GM19238 (cell line): ENCODE measurements around the gene ATP9B.
"Not testable (repeated sequence)": the region's sequence is repeated elsewhere in the genome, so short reads cannot be mapped to it uniquely, and the experiment has no call there.

Experiments used
- DNase-seq: peaks from one replicate; pipeline ENCODE4 v3.0.0; 2011; ENCODE audit warnings: low spot score; ENCODE audit not compliant: insufficient read length

ATP9B gene

GRCh38 chr18:79071503-79072210 is 2.5 kb downstream of the ATP9B start:
- no peak for DNase-seq

- not testable (repeated sequence) for DNase-seq
Measured at GRCh38 chr18:79072655-79073054, 3.5 kb downstream of the ATP9B start.

GRCh38 chr18:79077181-79077580 is 8.0 kb downstream of the ATP9B start:
- DNase-seq = no peak

GRCh38 chr18:79078791-79079190 is 9.6 kb downstream of the ATP9B start:
- DNase-seq = not testable (repeated sequence)

GRCh38 chr18:79092874-79093273 is 23.7 kb downstream of the ATP9B start:
- no peak for DNase-seq

GRCh38 chr18:79093986-79094385 is 24.8 kb downstream of the ATP9B start:
- no peak for DNase-seq

GRCh38 chr18:79095216-79095615 is 26.0 kb downstream of the ATP9B start:
- no peak for DNase-seq

- no peak for DNase-seq
Measured at GRCh38 chr18:79100944-79101343, 31.8 kb downstream of the ATP9B start.

- DNase-seq = no peak
Measured at GRCh38 chr18:79102886-79103285, 33.7 kb downstream of the ATP9B start.

GRCh38 chr18:79104137-79104536 is 34.9 kb downstream of the ATP9B start:
- no peak for DNase-seq

GRCh38 chr18:79105455-79105854 is 36.3 kb downstream of the ATP9B start:
- no peak for DNase-seq

- no peak for DNase-seq
Measured at GRCh38 chr18:79106084-79106483, 36.9 kb downstream of the ATP9B start.

GRCh38 chr18:79107886-79108285 is 38.7 kb downstream of the ATP9B start:
- DNase-seq = no peak

- no peak for DNase-seq
Measured at GRCh38 chr18:79108549-79109215, 39.5 kb downstream of the ATP9B start.

- no peak for DNase-seq
Measured at GRCh38 chr18:79111483-79111882, 42.3 kb downstream of the ATP9B start.

- DNase-seq = no peak
Measured at GRCh38 chr18:79117385-79117784, 48.2 kb downstream of the ATP9B start.

GRCh38 chr18:79117788-79118187 is 48.6 kb downstream of the ATP9B start:
- DNase-seq = no peak

- no peak for DNase-seq
Measured at GRCh38 chr18:79118797-79119196, 49.6 kb downstream of the ATP9B start.

GRCh38 chr18:79121746-79122474 is 52.7 kb downstream of the ATP9B start:
- DNase-seq = no peak

GRCh38 chr18:79123948-79124347 is 54.8 kb downstream of the ATP9B start:
- DNase-seq = no peak

- no peak for DNase-seq
Measured at GRCh38 chr18:79129120-79129519, 59.9 kb downstream of the ATP9B start.

- DNase-seq = no peak
Measured at GRCh38 chr18:79133724-79134123, 64.5 kb downstream of the ATP9B start.
